SK-N-SH treated with all-trans-retinoic acid at 6 μM for 48 hours (cell line): ENCODE results near the gene DRD2.

Source experiments
- ATAC-seq: fragments of 200-7000 bp; cut with Tn5 transposase; 3 replicates; pipeline ENCODE4 v1.9.1; 2020; ENCODE audit warnings: mild to moderate bottlenecking, moderate library complexity
- ARNTL ChIP-seq: fragments of 450-650 bp; formaldehyde crosslinking; IDR thresholded peaks from 2 replicates; pipeline ENCODE4 v1.5.0; 2020; ENCODE audit warnings: low read depth, mild to moderate bottlenecking, moderate library complexity, borderline replicate concordance
- BACH2 ChIP-seq: fragments of 250-450 bp; sonication (Bioruptor Pico); IDR thresholded peaks from 2 replicates; pipeline ENCODE4 v1.9.0; 2021; ENCODE audit warnings: mild to moderate bottlenecking, borderline replicate concordance
- CREB5 ChIP-seq: fragments of 250-450 bp; sonication (Bioruptor Pico); IDR thresholded peaks from 2 replicates; pipeline ENCODE4 v1.5.1; 2020; ENCODE audit warnings: low read depth, mild to moderate bottlenecking, moderate library complexity
- CSRNP3 ChIP-seq: fragments of 250-450 bp; sonication (Bioruptor Pico); IDR thresholded peaks from 2 replicates; pipeline ENCODE4 v1.5.1; 2021; ENCODE audit warnings: mild to moderate bottlenecking, moderate library complexity
- ISL1 ChIP-seq: fragments of 250-450 bp; sonication (Bioruptor Pico); IDR thresholded peaks from 2 replicates; pipeline ENCODE4 v2.1.2; 2022; ENCODE audit warnings: mild to moderate bottlenecking, moderate library complexity
- PATZ1 ChIP-seq: fragments of 250-450 bp; sonication (Bioruptor Pico); IDR thresholded peaks from 2 replicates; pipeline ENCODE4 v1.8.0; 2020; ENCODE audit warnings: mild to moderate bottlenecking, moderate library complexity, borderline replicate concordance
- POU6F1 ChIP-seq: fragments of 250-450 bp; sonication (Bioruptor Pico); IDR thresholded peaks from 2 replicates; pipeline ENCODE4 v1.8.0; 2021; ENCODE audit warnings: low read depth, mild to moderate bottlenecking, moderate library complexity, borderline replicate concordance
- SNAI2 ChIP-seq: fragments of 250-450 bp; sonication (Bioruptor Pico); IDR thresholded peaks from 2 replicates; pipeline ENCODE4 v1.5.0; 2020; ENCODE audit warnings: mild to moderate bottlenecking, moderate library complexity
- TCF4 ChIP-seq: fragments of 250-450 bp; sonication (Bioruptor Pico); IDR thresholded peaks from 2 replicates; pipeline ENCODE4 v1.8.0; 2021; ENCODE audit warnings: mild to moderate bottlenecking, moderate library complexity, borderline replicate concordance
- TOX ChIP-seq: fragments of 250-450 bp; sonication (Bioruptor Pico); IDR thresholded peaks from 2 replicates; pipeline ENCODE4 v1.8.0; 2021; ENCODE audit warnings: mild to moderate bottlenecking, moderate library complexity, borderline replicate concordance
- TSHZ2 ChIP-seq: fragments of 250-450 bp; sonication (Bioruptor Pico); IDR thresholded peaks from 2 replicates; pipeline ENCODE4 v1.5.0; 2020; ENCODE audit warnings: mild to moderate bottlenecking, moderate library complexity
- ZFP30 ChIP-seq: fragments of 450-650 bp; formaldehyde crosslinking; IDR thresholded peaks from 2 replicates; pipeline ENCODE4 v1.5.0; 2022; ENCODE audit warnings: mild to moderate bottlenecking, moderate library complexity
- ZNF565 ChIP-seq: fragments of 450-650 bp; formaldehyde crosslinking; conservative IDR thresholded peaks from 2 replicates; pipeline ENCODE4 v1.5.0; 2020; ENCODE audit warnings: low read depth, mild to moderate bottlenecking, moderate library complexity
- ZNF70 ChIP-seq: fragments of 450-650 bp; formaldehyde crosslinking; IDR thresholded peaks from 2 replicates; pipeline ENCODE4 v1.5.0; 2020; ENCODE audit warnings: mild to moderate bottlenecking, moderate library complexity
- ZNF8 ChIP-seq: fragments of 450-650 bp; formaldehyde crosslinking; IDR thresholded peaks from 2 replicates; pipeline ENCODE4 v1.5.0; 2020; ENCODE audit warnings: mild to moderate bottlenecking, moderate library complexity

Gene DRD2

GRCh38 chr11:113375402-113375801 lies 99.8 kb downstream of the DRD2 start:
- TF ChIP-seq ZNF70 (CRISPR knock-in tag) = no peak
- TF ChIP-seq ARNTL = no peak
- no peak for TF ChIP-seq CREB5 (CRISPR knock-in tag)
- TF ChIP-seq ISL1 (CRISPR knock-in tag) = no peak
- TF ChIP-seq CSRNP3 (CRISPR knock-in tag) = no peak
- TF ChIP-seq POU6F1 = no peak
- TF ChIP-seq ZFP30 (CRISPR knock-in tag) = no peak
- no peak for TF ChIP-seq ZNF565 (CRISPR knock-in tag)
- TF ChIP-seq TSHZ2 = no peak
- TF ChIP-seq PATZ1 = no peak
- no peak for TF ChIP-seq TCF4 (CRISPR knock-in tag)
- no peak for TF ChIP-seq BACH2 (CRISPR knock-in tag)
- no peak for TF ChIP-seq SNAI2
- no peak for ATAC-seq

- TF ChIP-seq ISL1 (CRISPR knock-in tag) = no peak
- no peak for TF ChIP-seq TOX
- no peak for TF ChIP-seq POU6F1
- no peak for TF ChIP-seq CSRNP3 (CRISPR knock-in tag)
- TF ChIP-seq ZNF565 (CRISPR knock-in tag) = no peak
- no peak for TF ChIP-seq TCF4 (CRISPR knock-in tag)
- no peak for TF ChIP-seq ZFP30 (CRISPR knock-in tag)
- TF ChIP-seq ZNF8 = no peak
- TF ChIP-seq ZNF70 (CRISPR knock-in tag) = no peak
- no peak for ATAC-seq
Observed at GRCh38 chr11:113373981-113374560, 101.1 kb downstream of the DRD2 start.

- no peak for ATAC-seq
- no peak for TF ChIP-seq ZFP30 (CRISPR knock-in tag)
- TF ChIP-seq TSHZ2 = no peak
- no peak for TF ChIP-seq ZNF565 (CRISPR knock-in tag)
- no peak for TF ChIP-seq CSRNP3 (CRISPR knock-in tag)
- no peak for TF ChIP-seq ARNTL
- TF ChIP-seq TCF4 (CRISPR knock-in tag) = no peak
Observed at GRCh38 chr11:113373306-113373705, 101.9 kb downstream of the DRD2 start.
